Subcutaneous preadipocyte (primary cell): ENCODE results near the gene CATSPER4. TPM values are rescaled to one million over a fixed set of nuclear protein-coding genes. Genes with fewer than 3 reads are reported as not detected.

ENCODE experiments used
- total RNA-seq: library from RNA; depleted of rRNA; stranded (reverse); fragments of >200 nt; gene quantifications from 2 replicates; pipeline ENCODE4 v1.2.3, GENCODE V29; 2012

Gene CATSPER4
- not detected in 2 replicates for total RNA-seq

DNA sequence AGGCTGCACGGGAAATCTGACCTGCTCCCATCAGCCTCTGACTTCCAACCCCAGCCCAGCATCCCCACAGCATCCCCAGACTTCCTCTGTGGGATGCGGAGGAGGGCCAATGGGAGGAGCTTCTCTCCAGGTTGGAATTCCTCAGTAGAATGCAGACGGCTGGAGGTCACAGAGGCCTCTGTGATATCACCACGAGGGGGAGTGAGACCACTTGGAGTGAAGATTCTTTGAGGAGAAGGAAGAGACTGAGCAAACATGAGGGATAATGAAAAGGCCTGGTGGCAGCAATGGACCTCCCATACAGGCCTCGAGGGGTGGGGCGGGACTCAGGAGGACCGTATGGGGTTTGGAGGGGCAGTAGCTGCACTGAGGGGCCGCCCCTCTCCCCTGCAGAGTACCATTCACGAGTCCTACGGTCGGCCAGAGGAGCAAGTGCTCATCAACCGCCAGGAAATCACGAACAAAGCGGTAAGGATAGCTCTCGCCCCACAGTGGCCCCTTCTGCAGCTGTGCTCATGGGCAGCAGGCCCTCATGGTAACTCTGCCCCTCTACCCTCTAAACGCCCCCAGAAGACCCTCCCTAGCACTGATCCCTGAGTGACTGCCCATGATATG, at the start of gene CATSPER4:
TSS of gene CATSPER4 (plus strand) at position 230 of the 615 bp plus-strand sequence. CDS start at position 256, 26 bp downstream.

DNA sequence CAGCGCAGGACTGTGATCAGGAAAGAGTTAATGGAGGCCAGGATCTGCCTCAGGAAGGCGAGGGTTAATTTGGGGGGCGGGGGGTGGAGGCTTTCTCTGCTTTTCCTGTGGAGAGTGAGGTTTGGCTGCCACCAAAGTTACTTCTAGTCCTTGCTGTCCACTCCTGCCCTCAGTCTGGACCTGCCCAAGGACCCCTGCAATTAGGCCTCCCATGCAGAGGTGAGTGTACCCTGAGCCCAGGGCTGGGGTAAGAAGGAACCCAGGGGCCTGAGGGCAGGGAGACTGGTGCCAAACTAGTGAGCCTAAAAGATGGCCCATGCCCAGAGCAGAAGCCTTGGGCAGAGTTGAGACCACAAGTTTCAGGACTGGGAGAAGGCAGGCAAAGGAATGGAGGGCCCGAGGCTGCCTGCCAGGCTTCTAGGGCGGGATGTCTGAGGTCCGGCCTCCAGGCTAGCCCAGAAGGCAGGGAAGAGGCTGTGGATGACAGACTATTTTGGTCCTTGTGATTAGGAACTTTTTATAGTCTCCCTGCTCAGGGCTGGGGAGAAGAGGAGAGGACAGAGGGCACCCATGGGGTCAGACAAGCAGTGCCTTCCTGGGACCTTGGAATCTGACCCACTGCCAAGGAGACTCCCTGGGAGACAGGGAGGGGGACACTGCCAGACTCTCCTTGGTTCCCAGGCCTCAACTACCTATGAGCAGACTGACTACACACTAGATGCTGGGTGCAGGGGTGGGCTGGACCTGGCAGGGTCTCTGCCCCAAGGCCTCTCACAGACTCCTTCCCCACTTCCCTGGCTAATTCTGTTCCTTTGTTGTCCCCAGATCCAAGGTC, 31.3 kb upstream of the CATSPER4 start, which contains the start of gene FAM110D:
TSS of gene FAM110D (plus strand) at position 172 of the 835 bp plus-strand sequence. CDS start 2,213 bp downstream, outside the sequence.

DNA sequence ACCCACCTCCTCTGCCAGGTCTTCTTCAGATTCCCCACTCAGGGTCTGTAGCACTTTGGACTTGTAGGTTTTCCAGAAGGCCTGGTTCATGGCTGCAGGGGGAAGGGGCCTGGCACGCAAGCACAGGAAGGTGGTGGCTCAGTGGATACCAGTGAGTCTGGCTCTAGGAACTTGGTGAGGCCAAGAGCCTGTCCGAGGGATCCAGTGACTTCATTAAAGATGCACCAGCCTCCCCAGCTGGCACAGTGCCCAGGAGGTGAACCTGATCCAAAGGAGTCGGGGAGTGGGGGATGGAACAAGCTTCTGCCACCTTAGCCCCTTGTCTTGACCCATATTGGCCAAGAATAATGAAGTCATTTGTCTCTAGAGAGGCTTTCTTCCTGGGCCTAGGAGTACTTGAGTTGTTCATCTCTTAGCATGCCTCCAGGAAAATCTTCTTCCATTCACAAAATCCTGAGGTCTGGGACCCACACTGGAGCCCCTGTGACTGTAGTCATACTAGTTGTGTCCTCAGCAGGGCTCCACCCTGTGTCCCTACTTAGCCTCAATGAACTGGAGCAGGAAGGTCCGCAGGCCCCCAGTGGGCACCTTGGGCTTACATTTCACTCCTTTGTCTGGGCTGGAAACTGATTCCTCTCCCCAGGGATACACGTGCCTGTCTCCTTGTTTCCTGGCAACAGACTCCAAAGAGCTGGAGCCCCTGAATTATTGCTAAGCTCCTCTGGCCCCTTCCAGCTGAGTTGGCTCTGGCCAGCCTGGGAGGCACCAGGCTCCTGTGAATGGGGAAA, 21.8 kb upstream of the CATSPER4 start, which contains the start of gene C1orf232:
TSS of gene C1orf232 (minus strand) at position 554 of the 788 bp plus-strand sequence. CDS start at position 90, 464 bp downstream.

DNA sequence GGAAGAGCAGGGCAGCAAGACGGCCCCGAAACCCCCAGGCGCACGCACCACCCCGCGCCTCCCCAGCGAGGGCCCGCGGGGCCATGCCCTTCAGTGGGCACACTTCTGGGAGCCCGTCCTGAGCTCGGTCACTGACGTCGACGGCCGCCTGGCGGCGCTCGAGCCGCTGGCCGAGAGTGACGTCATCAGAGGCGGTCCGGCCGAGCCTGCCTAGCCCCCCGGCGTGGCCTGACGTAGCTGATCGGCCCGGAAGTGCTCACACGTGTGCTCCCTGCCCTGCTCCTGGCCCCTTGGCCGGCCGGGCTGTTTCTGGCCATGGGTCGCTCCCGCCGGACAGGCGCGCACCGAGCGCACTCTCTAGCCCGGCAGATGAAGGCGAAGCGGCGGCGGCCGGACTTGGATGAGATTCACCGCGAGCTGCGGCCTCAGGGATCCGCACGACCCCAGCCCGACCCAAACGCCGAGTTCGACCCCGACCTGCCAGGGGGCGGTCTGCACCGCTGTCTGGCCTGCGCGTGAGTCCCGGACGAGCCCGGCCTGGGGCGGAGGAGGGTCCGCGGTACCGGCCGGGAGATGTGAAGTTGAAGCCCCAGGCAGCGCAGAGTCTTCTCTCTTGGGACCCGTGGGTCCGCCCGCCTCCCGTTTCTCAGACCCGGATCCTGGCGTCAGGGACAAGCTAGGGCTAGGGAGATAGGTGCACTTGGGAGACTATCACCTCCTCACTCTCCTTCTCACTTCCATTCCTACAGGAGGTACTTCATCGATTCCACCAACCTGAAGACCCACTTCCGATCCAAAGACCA, 20.5 kb upstream of the CATSPER4 start, which contains the start of gene ZNF593:
TSS of gene ZNF593 (plus strand) at position 240 of the 803 bp plus-strand sequence. CDS start at position 316, 76 bp downstream.

DNA sequence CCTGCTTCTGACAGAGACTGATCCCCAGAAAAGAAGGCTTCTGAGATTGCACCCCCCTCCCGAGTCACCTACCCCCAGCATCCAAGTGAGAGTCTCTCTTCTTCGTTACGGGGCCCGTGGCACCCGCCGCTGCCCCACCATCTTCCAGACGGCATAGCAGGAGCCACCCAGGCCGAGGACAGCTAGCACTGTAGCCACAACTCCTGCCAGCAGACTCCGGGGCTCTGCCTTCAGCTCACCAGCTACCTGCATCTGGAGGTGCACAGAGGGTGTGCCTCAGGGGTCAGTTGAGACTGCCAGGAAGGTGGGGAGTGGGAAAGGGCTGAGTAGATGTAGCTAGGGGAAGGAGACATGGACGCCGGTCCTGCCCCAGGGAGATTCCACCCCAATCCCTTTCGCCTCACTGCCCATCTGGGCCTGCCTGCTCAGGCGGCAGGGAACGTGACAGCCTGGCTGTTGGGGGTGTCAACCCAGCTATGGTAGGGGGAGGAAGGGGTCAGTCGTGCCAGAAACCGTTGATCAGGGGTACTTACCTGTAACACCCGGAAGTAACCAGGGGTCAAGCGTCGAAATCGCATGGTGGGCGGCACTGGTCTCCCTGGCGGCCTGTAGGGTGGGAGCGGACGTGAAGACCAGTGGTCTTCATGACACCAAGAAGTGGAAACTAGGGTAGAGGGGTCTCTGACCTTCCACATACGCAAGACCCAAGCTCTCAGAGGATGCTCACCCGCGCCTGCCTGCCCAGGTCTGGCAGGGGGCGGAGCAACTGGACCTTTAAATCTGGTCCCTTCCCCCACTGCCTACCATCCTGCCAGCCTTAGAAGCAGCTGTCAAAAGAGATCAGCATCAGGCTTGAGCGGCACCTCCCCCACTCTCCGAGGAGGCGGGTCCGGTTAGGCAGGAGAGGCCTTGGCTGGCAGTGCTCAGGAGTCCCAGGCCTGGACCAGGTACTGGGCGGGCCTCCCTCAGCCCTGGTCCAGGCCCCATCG, 19.0 kb upstream of the CATSPER4 start, which contains the start of gene ZNF593OS:
TSS of gene ZNF593OS (minus strand) at position 749 of the 989 bp plus-strand sequence. CDS start at position 578, 171 bp downstream.

DNA sequence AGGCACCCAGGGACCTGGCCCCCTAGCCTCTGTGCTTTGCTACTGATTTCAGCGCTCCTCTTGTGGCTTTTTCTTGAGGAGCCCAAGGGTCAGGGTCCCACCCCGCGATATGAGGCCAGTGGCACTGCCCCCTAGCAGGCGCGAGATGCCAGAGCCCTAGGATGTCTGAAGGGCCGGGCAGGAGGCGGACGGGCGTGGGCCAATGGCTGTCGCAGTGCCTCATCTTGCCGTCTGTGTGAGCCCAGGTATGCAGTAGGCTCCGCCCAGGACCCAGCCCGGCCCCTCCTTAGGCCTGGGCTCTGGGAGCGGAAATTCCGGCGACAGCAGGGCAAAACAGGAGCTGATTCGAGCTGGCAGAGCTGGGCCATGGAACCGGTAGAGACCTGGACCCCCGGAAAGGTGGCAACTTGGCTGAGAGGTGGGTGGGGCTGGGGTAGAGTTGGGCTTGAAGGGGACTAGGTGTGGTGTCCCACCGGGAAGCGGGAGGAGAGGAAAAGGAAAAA, 13.2 kb upstream of the CATSPER4 start, which contains the start of gene CNKSR1:
TSS of gene CNKSR1 (plus strand) at position 310 of the 503 bp plus-strand sequence. CDS start at position 367, 57 bp downstream.

DNA sequence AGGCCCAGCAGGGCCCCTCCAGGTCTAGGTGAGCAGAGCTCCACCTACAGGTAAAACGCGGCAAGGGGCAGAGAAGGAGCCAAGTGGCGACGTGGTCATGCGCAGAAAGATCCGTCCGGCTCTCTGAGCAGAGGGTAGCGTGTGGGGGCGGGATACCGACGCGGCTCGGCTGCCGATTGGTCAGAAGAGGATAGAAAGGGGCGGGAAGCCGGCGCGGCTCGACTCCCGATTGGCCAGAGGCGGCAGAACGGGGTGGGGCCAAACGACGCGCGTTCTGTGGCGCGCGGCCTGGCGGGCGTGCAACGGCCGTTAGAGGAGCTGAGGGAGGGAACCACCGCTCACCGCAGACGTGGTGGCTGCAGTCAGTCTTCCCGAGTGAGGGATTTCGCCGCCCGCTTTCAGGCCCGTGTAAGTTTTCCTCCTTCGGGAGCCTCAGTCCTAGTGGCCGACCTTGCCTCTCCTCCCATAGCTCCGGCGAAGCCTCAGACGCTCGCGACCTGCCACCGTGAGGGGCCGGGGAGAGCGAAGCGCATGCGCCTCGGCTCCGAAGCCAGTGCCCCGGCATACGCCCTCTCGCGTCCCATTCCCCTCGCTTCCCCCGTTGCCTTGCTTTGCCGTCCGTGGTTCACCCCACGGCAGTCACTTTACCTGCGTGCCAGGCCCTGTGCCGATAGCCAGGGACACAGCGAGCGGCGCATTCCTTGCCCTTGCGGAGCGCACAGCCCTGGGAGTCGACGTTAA, 43.7 kb downstream of the CATSPER4 start, which contains the start of gene CEP85:
TSS of gene CEP85 (plus strand) at position 298 of the 741 bp plus-strand sequence. CDS start 5,584 bp downstream, outside the sequence.

Other genes with a start within 250 kb of the CATSPER4 start
- gene PAFAH2, start 192.5 kb upstream of the CATSPER4 start, total RNA-seq, result 6.6 and 10.0 TPM in 2 replicates
- gene EXTL1, start 168.8 kb upstream of the CATSPER4 start, total RNA-seq, result under 0.01 TPM in 2 replicates
- not detected in 2 replicates for gene SLC30A2, start 144.5 kb upstream of the CATSPER4 start, total RNA-seq
- gene TRIM63, start 123.0 kb upstream of the CATSPER4 start, total RNA-seq, result under 0.01 TPM in 1 of 2 replicates, not detected in the other
- 2.9 and 4.7 TPM in 2 replicates for gene PDIK1L, start 78.8 kb upstream of the CATSPER4 start, total RNA-seq
- not detected in 2 replicates for gene FAM110D, start 31.5 kb upstream of the CATSPER4 start, total RNA-seq
- not detected in 2 replicates for gene C1orf232, start 21.6 kb upstream of the CATSPER4 start, total RNA-seq
- gene ZNF593, start 20.7 kb upstream of the CATSPER4 start, total RNA-seq, result 23.7 and 37.5 TPM in 2 replicates
- gene ZNF593OS, start 18.8 kb upstream of the CATSPER4 start, total RNA-seq, result under 0.01 TPM in 1 of 2 replicates, not detected in the other
- under 0.01 TPM in 1 of 2 replicates, not detected in the other for gene CNKSR1, start 13.1 kb upstream of the CATSPER4 start, total RNA-seq
- gene CEP85, start 43.6 kb downstream of the CATSPER4 start, total RNA-seq, result 6.6 and 15.6 TPM in 2 replicates
- gene SH3BGRL3, start 89.5 kb downstream of the CATSPER4 start, total RNA-seq, result 66.3 and 69.1 TPM in 2 replicates
- gene UBXN11, start 116.0 kb downstream of the CATSPER4 start, total RNA-seq, result 6.5 and 8.8 TPM in 2 replicates
- 0.98 TPM in 1 of 2 replicates, not detected in the other for gene CD52, start 127.4 kb downstream of the CATSPER4 start, total RNA-seq
- gene CRYBG2, start 163.5 kb downstream of the CATSPER4 start, total RNA-seq, result not detected in 2 replicates
- gene ZNF683, start 182.1 kb downstream of the CATSPER4 start, total RNA-seq, result not detected in 2 replicates
- not detected in 2 replicates for gene LIN28A, start 220.2 kb downstream of the CATSPER4 start, total RNA-seq
- gene DHDDS, start 241.7 kb downstream of the CATSPER4 start, total RNA-seq, result 49.6 and 49.9 TPM in 2 replicates